ENCODE results near the gene ZNF710.

DNA sequence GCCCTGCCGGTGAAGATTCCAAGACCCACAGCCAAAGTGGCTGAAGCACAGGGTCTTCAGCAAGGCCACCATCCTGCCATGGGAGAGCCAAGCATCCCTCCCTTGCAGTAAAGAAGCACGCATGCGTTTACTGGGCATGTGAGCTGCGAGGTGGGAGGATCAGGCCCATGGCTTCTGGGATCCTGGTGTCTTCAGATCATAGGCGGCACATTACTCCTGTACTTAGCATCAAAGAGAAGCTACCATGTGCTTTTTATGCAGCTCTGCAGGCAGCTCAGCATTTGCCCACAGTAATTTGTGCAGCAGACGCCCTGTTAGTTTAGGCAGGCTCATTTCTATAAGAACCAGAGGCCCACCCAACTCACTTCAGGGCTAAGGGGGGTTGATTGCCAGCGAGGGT lies 55.4 kb downstream of the ZNF710 start:
- TF ChIP-seq, protein P1, sequence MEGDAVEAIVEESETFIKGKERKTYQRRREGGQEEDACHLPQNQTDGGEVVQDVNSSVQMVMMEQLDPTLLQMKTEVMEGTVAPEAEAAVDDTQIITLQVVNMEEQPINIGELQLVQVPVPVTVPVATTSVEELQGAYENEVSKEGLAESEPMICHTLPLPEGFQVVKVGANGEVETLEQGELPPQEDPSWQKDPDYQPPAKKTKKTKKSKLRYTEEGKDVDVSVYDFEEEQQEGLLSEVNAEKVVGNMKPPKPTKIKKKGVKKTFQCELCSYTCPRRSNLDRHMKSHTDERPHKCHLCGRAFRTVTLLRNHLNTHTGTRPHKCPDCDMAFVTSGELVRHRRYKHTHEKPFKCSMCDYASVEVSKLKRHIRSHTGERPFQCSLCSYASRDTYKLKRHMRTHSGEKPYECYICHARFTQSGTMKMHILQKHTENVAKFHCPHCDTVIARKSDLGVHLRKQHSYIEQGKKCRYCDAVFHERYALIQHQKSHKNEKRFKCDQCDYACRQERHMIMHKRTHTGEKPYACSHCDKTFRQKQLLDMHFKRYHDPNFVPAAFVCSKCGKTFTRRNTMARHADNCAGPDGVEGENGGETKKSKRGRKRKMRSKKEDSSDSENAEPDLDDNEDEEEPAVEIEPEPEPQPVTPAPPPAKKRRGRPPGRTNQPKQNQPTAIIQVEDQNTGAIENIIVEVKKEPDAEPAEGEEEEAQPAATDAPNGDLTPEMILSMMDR (IDR thresholded peaks at IDR 0.05; ENCODE audit: insufficient read depth, low read length) = no peak
- TF ChIP-seq POLR2AphosphoS5 (IDR thresholded peaks at IDR 0.05; ENCODE audit: low read depth) (no peak), GABPA (IDR thresholded peaks at IDR 0.05; ENCODE audit: low read depth) (no peak), SPI1 (IDR thresholded peaks at IDR 0.05; ENCODE audit: borderline replicate concordance, low read depth) (no peak), REST (IDR thresholded peaks at IDR 0.05; ENCODE audit: insufficient replicate concordance, low read depth) (no peak)

Data from HL-60 (cell line).